ENCODE results near the gene GLI3. TPM values are rescaled to one million over a fixed set of nuclear protein-coding genes. Genes with fewer than 3 reads are reported as not detected.

The GLI3 gene
- total and polyA plus RNA-seq, 12 donors: 0.51 to 9.1 (median 5.3) TPM

DNA sequence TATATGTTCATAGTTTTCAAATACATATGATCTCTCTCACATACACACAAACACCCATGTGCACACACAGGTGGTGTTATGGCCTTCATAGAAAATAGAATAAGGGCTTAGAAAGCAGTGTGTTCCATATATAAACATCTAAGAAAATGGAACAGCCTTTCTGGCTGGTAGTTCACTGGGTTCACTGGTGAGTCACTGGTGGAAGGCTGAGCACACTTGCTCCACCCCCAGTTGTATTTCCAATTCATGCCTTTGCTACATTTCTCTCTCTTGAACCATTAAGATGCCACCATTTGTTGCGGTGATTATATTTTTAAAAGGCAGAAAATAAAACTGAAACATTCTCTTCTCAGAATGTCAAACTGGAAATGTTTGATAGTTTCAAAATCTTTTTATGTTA is 252.1 kb downstream of the GLI3 start:
- H3K27ac ChIP-seq: no peak overlapping the region
- DNase-seq: no peak
- no peak for ATAC-seq
- no peaks in the 10 kb centered on the region for H3K9me3 ChIP-seq
- no peaks in the 10 kb centered on the region for H3K36me3 ChIP-seq
- H3K27me3 ChIP-seq: no peaks in the 10 kb centered on the region
- 97 to 98% methylated on average over 1 of the region's 1 CpG for WGBS, 2 donors
- H3K4me3 ChIP-seq: no peak overlapping the region
- TF ChIP-seq CTCF (IDR thresholded peaks at IDR 0.05): no peak
- intact Hi-C loops (cut with DNase I): loop anchor here in 5 of 10 donors (5.0 to 10.0 kb wide), 4 partner anchors 250 to 590 kb away; partner anchors contain the start of gene GLI3 (in 3 of the 5)
- peaks cover 0 to 17% (median 0%) of the 10 kb centered on the region in 9 donors for H3K4me1 ChIP-seq

GRCh38 chr7:41981046-41982040 is 255.7 kb downstream of the GLI3 start:
- Histone ChIP-seq H3K27me3 (no peaks in the 10 kb centered on the region), H3K27ac (no peak overlapping the region), H3K4me1 (peaks cover 0 to 33% (median 4%) of the 10 kb centered on the region in 9 donors), H3K9me3 (no peaks in the 10 kb centered on the region), H3K4me3 (no peak overlapping the region), H3K36me3 (peaks cover 0 to 12% (median 0%) of the 10 kb centered on the region in 9 donors)
- ATAC-seq: peak in 7 of 8 donors; percentile 17 to 75 (median 62)
- no peak for DNase-seq
- intact Hi-C loops (cut with DNase I): loop anchor here in 5 of 10 donors (5.0 to 10.0 kb wide), 4 partner anchors 253 to 593 kb away; partner anchors contain the start of gene GLI3 (in 3 of the 5)
- TF ChIP-seq CTCF (IDR thresholded peaks at IDR 0.05): no peak
- 73 to 74% methylated on average over 12 of the region's 12 CpGs for WGBS, 2 donors

- Histone ChIP-seq H3K9me3 (no peaks in the 10 kb centered on the region), H3K4me3 (no peak overlapping the region), H3K27ac (no peak overlapping the region), H3K27me3 (no peaks in the 10 kb centered on the region), H3K4me1 (peaks cover 0 to 33% (median 4%) of the 10 kb centered on the region in 9 donors), H3K36me3 (peaks cover 0 to 12% (median 0%) of the 10 kb centered on the region in 9 donors)
- 25 to 26% methylated on average over 6 of the region's 6 CpGs for WGBS, 2 donors
- TF ChIP-seq CTCF (IDR thresholded peaks at IDR 0.05): peak; percentile 35 to 78 (median 71)
- DNase-seq: no peak
- intact Hi-C loops (cut with DNase I): loop anchor here in 7 of 10 donors (2.0 to 10.0 kb wide), 9 partner anchors 37 to 855 kb away; partner anchors contain the start of gene GLI3 (in 3 of the 7)
- ATAC-seq: peak in 5 of 8 donors; percentile 8 to 33 (median 9)
Measured at GRCh38 chr7:41979834-41980307, 257.1 kb downstream of the GLI3 start.

DNA sequence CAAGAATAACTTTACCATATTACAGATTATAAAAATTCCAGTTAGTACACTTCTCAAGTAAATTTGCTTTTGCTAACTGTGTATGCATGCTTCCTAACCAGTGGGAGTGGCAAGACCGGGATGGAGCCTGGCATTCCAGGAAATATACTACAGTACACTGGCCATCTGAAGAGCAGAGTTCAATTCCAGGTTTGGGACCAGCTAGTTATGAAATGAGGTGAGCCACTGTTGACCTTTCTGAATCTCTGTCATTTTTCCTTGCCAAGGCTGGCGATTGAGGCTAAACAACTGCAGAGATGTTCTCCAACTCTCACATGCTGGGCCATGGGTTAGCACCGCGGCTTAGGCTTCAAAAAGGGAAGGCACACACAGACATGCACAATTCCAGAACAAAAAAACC is 258.2 kb downstream of the GLI3 start:
- no peak for DNase-seq
- no peak for TF ChIP-seq CTCF (IDR thresholded peaks at IDR 0.05)
- WGBS, 2 donors: 92 to 94% methylated on average over 4 of the region's 4 CpGs
- Histone ChIP-seq H3K9me3 (no peaks in the 10 kb centered on the region), H3K4me3 (no peak overlapping the region), H3K4me1 (peaks cover 0 to 33% (median 4%) of the 10 kb centered on the region in 9 donors), H3K27me3 (no peaks in the 10 kb centered on the region), H3K36me3 (peaks cover 0 to 12% (median 0%) of the 10 kb centered on the region in 9 donors), H3K27ac (no peak overlapping the region)
- intact Hi-C loops (cut with DNase I): loop anchor here in 7 of 10 donors (2.0 to 10.0 kb wide), 6 partner anchors 36 to 856 kb away; no protein-coding TSS in a partner anchor
- ATAC-seq: no peak
